ENCODE measurements around the gene MYO1H.

DNA sequence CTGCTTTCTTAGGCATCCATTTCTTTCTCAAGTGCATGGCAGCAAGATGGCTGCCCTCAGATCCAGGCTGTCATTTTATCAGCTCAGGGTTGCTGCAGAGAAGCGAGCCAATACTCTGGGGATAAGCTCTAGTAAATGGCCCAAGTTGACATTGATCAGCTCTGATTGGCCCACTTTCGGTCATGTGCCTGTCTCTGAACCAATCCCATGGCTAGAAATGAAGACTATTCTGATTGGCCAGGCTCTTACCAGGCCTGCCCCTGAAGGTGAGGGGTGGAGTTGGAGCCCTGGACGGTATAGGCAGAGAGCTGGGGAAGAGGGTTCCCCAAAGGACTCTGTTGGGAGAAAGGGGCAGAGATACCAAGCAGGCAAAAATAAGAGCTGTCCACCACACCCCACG lies 41.4 kb downstream of the MYO1H start:
- TF ChIP-seq ZSCAN22 (CRISPR knock-in tag; IDR thresholded peaks at IDR 0.05) (no peak), EZH2 (conservative IDR thresholded peaks at IDR 0.05; ENCODE audit: low read depth, low read length) (no peak), KLF12 (CRISPR knock-in tag; IDR thresholded peaks at IDR 0.05; ENCODE audit: borderline replicate concordance) (no peak)

All from HepG2 (cell line).